Naive B cell (primary cell): ENCODE results near the gene ERGIC2. TPM values are rescaled to one million over a fixed set of nuclear protein-coding genes. Genes with fewer than 3 reads are reported as not detected.
"Not testable (repeated sequence)": the region's sequence is repeated elsewhere in the genome, so short reads cannot be mapped to it uniquely, and the experiment has no call there.

Source experiments
- ATAC-seq, 2 donors: fragments of 150-1000 bp; cut with Tn5 transposase; 2 replicates each; pipeline ENCODE4 v1.10.0; 2021; ENCODE audit warnings: low read depth in 2 of 2, mild to moderate bottlenecking in 2 of 2, moderate library complexity in 2 of 2
- DNase-seq: peaks from one replicate; pipeline ENCODE4 v3.0.0; 2022
- H3K27ac Mint-ChIP-seq, 6 donors: one replicate each; pipeline ENCODE4 v1.8.0; 2020 to 2022; ENCODE audit warnings: mild to moderate bottlenecking in 6 of 6, mixed read lengths in 6 of 6, moderate library complexity in 5 of 6, inconsistent platforms in 2 of 6
- H3K27me3 Mint-ChIP-seq, 3 donors: one replicate each; pipeline ENCODE4 v1.8.0; 2021 to 2022; ENCODE audit warnings: mixed read lengths in 3 of 3, mild to moderate bottlenecking in 1 of 3
- H3K36me3 Mint-ChIP-seq, 2 donors: one replicate each; pipeline ENCODE4 v1.8.0; 2020 to 2022; ENCODE audit warnings: mixed read lengths in 2 of 2, inconsistent platforms in 1 of 2, mild to moderate bottlenecking in 1 of 2
- H3K4me1 Mint-ChIP-seq, 3 donors: one replicate each; pipeline ENCODE4 v1.8.0; 2020 to 2022; ENCODE audit warnings: mixed read lengths in 3 of 3, inconsistent platforms in 1 of 3, mild to moderate bottlenecking in 1 of 3, moderate library complexity in 1 of 3
- H3K4me3 Mint-ChIP-seq, 8 donors: one replicate each; pipeline ENCODE4 v1.8.0; 2020 to 2022; ENCODE audit warnings: mild to moderate bottlenecking in 8 of 8, mixed read lengths in 8 of 8, moderate library complexity in 8 of 8, inconsistent platforms in 2 of 8
- H3K9me3 Mint-ChIP-seq, 7 donors: one replicate each; pipeline ENCODE4 v1.8.0; 2020 to 2022; ENCODE audit warnings: mixed read lengths in 7 of 7, mild to moderate bottlenecking in 5 of 7, inconsistent platforms in 2 of 7, moderate library complexity in 1 of 7
- polyA plus RNA-seq, 6 donors: library from polyadenylated mRNA; unstranded; fragments of 300-500 nt; fragmentation: Illumina TruSeq; gene quantifications; one replicate each; pipeline ENCODE4 v1.2.3, GENCODE V29; 2021; ENCODE audit warnings: low read depth in 6 of 6

Gene ERGIC2
- polyA plus RNA-seq, 6 donors from 2014 or later, result 37.7 to 71.2 (median 60.5) TPM

DNA sequence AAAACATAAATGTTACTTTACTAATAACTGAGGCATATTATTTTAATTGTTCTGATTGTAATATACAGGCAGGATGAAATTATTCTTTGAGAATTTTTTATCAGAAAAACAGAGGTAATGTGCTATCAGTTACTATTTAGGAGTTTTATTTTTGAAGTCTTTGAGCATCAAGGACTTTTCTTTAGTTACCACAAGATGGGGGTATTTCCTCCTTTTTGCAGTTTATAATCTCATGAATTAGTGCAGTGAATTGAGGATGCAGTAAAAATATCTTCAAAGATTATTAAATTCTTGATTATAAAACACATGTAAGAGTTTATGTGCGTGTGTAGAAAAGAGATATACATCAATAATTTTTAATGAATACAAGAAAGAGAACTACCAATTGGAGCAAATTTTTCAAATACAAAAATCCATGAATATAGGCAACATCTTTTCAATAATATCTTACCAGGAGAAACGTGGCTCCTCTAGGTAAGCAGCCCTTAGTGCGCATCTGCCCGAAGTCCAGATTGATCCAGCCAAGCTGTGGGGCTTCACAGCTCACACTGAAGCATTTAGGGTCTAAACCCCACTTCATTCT, 71.6 kb downstream of the ERGIC2 start:
- no peak for DNase-seq
- no peaks in the 10 kb centered on the region for H3K9me3 Mint-ChIP-seq
- H3K4me3 Mint-ChIP-seq, result no peak overlapping the region
- H3K36me3 Mint-ChIP-seq, result no peaks in the 10 kb centered on the region
- H3K4me1 Mint-ChIP-seq, result no peaks in the 10 kb centered on the region
- ATAC-seq, result no peak
- H3K27ac Mint-ChIP-seq, result no peak overlapping the region
- H3K27me3 Mint-ChIP-seq, result no peaks in the 10 kb centered on the region

DNA sequence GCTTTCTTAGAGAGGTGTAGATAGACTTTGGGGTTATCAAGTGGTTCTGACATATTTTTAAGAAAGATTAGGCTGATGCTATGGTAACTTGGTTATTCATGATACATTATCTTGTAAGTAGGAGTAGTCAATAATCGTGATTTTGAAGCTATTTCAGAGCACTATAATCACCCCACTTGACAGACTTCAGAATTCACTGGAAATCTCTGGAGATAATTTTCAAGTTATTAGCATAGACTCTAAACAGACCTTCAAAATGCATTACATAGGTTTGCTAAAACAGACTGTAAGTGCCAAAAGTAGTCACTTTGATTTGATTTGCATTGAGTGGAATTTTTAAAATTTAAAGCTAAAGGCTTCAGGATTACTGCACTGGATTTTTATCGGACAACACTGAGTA, 74.3 kb downstream of the ERGIC2 start:
- ATAC-seq (no peak), DNase-seq (no peak)
- H3K4me1 Mint-ChIP-seq, result no peaks in the 10 kb centered on the region
- H3K4me3 Mint-ChIP-seq, result no peak overlapping the region
- no peaks in the 10 kb centered on the region for H3K36me3 Mint-ChIP-seq
- H3K27me3 Mint-ChIP-seq, result no peaks in the 10 kb centered on the region
- H3K27ac Mint-ChIP-seq, result no peak overlapping the region
- H3K9me3 Mint-ChIP-seq, result no peaks in the 10 kb centered on the region

DNA sequence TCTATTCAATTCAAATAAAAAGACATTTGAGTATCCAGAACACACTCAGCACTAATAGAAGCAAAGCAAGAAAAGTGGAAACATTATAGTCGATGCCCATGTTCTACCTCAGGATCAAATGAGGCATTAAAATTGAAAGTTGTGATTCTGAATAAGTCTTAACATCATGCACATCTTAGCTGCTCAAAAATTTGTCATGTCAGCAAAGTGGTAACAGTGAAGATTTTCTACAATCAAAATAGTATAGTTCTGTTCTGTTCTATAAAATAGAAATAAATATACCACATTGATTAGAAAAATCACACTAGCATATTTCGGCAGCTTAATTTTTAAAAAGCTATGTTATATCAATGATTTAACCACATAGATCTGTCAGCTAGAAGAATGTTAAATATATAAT, 74.7 kb downstream of the ERGIC2 start:
- DNase-seq, result no peak
- H3K27me3 Mint-ChIP-seq, result no peaks in the 10 kb centered on the region
- no peaks in the 10 kb centered on the region for H3K9me3 Mint-ChIP-seq
- ATAC-seq, result no peak
- H3K4me1 Mint-ChIP-seq, result no peaks in the 10 kb centered on the region
- H3K27ac Mint-ChIP-seq, result no peak overlapping the region
- no peaks in the 10 kb centered on the region for H3K36me3 Mint-ChIP-seq
- no peak overlapping the region for H3K4me3 Mint-ChIP-seq

DNA sequence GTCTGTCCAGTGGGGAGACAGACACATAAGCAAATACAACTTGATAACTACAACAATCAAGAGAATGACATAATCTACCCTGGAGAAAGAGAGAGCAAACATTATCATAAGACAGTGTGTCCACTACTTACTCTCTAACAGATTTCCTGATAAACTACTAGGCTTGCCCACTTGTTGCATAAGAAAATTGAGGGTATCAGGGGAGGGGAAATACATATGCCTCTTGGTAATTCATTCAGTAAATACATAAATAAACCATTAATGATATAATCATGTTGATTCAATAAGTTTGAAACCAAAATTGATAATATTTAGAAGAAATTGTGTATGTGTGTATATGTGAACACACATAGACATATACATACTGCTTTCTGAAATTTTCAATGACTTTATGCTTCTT, 76.6 kb downstream of the ERGIC2 start:
- no peak overlapping the region for H3K4me3 Mint-ChIP-seq
- H3K9me3 Mint-ChIP-seq, result no peaks in the 10 kb centered on the region
- ATAC-seq, result no peak
- peaks cover 0 to 6% (median 4%) of the 10 kb centered on the region in 3 donors for H3K4me1 Mint-ChIP-seq
- DNase-seq, result no peak
- H3K36me3 Mint-ChIP-seq, result no peaks in the 10 kb centered on the region
- H3K27ac Mint-ChIP-seq, result no peak overlapping the region
- H3K27me3 Mint-ChIP-seq, result no peaks in the 10 kb centered on the region

DNA sequence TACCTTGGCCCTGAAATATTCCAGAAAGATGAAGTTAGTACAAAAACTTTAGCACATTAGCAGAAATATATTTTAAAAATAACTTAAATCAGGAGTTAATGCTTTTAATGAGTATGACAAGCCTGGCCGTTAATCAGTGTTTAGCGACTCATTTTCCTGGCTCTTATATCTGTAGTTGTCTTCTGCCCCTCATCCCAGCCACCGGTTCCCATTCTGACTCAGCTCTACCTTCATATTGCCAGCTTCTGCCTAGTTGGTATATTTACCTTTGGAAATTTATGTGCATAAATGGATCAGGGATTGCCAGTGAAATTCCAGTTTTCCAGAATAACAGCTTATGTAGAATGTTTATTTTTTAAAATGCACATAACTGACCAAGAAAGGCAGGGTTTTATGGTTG, 79.9 kb downstream of the ERGIC2 start:
- no peaks in the 10 kb centered on the region for H3K36me3 Mint-ChIP-seq
- ATAC-seq, result no peak
- no peak for DNase-seq
- H3K9me3 Mint-ChIP-seq, result no peaks in the 10 kb centered on the region
- no peak overlapping the region for H3K4me3 Mint-ChIP-seq
- peaks cover 0 to 7% (median 5%) of the 10 kb centered on the region in 3 donors for H3K4me1 Mint-ChIP-seq
- H3K27me3 Mint-ChIP-seq, result no peaks in the 10 kb centered on the region
- H3K27ac Mint-ChIP-seq, result peak overlapping the region in 2 of 6 donors; percentile 17 to 23

DNA sequence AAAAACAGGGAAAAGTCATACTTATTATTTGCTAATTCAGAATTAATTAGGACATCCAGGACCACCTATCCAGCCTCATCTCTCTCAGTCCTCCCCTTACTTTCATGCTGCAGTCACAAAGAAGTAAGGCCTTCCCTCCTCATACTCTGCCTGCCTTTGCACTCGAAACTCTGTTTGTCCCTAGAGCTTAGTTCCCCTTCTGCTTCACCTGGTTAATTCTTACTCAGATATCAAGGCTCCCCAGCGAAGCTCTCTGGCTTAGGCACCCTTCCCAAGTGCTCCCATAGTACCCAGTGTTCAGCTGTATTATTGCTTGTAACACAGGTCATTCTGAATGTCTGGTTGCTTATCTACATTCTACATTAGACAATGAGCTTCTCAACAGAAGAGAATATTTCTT, 81.3 kb downstream of the ERGIC2 start:
- Mint-ChIP-seq H3K36me3 (no peaks in the 10 kb centered on the region), H3K27ac (no peak overlapping the region), H3K27me3 (no peaks in the 10 kb centered on the region), H3K4me1 (peaks cover 0 to 7% (median 5%) of the 10 kb centered on the region in 3 donors), H3K4me3 (no peak overlapping the region), H3K9me3 (no peaks in the 10 kb centered on the region)
- peak in 1 of 2 donors; percentile 49 for ATAC-seq
- no peak for DNase-seq

DNA sequence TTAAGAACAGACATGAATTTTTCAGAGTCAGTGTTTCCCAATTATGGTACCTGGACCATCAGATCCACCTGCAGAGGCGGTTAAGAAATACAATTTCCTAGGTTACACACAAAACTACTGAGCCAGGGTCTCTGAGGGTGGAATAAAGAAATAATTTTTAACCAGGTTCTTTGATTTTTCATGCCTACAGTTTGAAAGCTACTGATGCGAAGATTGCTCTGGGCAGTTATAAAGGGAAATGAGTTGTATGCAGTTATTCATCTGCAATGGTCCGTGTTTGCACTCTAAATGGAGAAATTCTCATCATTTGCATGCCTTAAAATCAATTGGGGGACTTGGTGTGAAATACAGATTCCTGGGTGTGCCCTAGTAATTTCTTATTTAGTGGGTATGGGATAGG, 89.7 kb downstream of the ERGIC2 start:
- Mint-ChIP-seq H3K9me3 (peaks cover 0 to 13% (median 9%) of the 10 kb centered on the region in 7 donors), H3K36me3 (peaks cover 0 to 8% of the 10 kb centered on the region in 2 donors), H3K27me3 (no peaks in the 10 kb centered on the region), H3K27ac (no peak overlapping the region), H3K4me3 (no peak overlapping the region), H3K4me1 (no peaks in the 10 kb centered on the region)
- DNase-seq, result no peak
- ATAC-seq, result no peak

DNA sequence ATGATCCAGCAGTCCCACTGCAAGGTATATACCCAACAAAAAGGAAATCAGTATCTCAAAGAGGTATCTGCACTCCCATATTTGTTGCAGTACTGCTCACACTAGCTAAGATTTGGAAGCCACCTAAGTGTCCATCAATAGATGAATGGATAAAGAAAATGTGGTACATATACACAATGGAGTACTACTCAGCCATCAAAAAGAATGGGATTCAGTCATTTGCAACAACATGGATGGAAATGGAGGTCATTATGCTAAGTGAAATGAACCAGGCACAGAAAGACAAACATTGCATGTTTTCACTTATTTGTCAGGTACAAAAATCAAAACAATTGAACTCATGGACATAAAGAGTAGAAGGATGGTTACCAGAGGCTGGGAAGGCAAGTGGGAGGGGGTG, 90.5 kb downstream of the ERGIC2 start:
- H3K27me3 Mint-ChIP-seq, H3K27ac Mint-ChIP-seq, ATAC-seq, H3K4me3 Mint-ChIP-seq, H3K4me1 Mint-ChIP-seq, H3K36me3 Mint-ChIP-seq, DNase-seq: not testable (repeated sequence)
- peaks cover 0 to 13% (median 9%) of the 10 kb centered on the region in 7 donors for H3K9me3 Mint-ChIP-seq

DNA sequence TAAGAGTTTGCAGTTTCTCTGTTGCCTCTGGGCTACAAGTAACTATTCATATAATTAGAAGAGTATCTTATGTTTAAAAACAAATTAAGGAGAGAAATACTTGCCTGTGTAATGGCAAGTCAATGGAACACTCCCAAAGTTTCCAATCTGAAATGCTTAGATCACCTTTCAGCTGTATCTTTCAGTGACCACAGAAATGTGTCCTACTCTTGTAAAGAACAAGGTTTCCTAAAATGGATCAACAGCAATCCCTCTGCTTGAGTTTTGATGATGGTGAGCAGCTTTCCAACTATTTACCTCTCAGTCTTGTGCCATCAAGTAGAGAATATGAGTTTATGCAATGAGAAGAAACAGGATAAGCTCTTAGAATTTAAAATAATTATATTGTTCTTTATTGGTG, 92.9 kb downstream of the ERGIC2 start:
- ATAC-seq, result no peak
- no peaks in the 10 kb centered on the region for H3K27me3 Mint-ChIP-seq
- H3K4me3 Mint-ChIP-seq, result no peak overlapping the region
- peaks cover 5 to 8% of the 10 kb centered on the region in 2 donors for H3K36me3 Mint-ChIP-seq
- H3K9me3 Mint-ChIP-seq, result peaks cover 0 to 13% (median 9%) of the 10 kb centered on the region in 7 donors
- H3K4me1 Mint-ChIP-seq, result no peaks in the 10 kb centered on the region
- no peak overlapping the region for H3K27ac Mint-ChIP-seq
- DNase-seq, result no peak

DNA sequence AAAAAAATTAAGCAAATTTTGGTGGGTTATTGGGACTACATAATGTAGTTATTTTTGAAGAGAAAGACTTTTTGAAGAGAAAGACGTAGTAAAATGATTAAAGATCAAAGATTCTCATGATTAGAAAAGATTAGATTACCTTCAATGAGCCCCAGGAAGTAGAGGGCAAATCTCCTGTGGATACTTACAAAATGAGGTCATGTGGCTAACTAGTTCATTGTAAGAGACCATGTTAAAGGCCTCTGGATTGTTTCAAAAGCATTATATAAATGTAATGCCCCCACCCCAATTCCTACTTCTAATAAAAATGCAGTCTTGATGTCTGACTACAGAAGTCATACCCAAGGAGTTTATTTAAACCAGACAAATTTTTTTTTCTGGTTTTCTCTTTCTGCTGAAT, 93.3 kb downstream of the ERGIC2 start:
- ATAC-seq (no peak), DNase-seq (no peak)
- no peaks in the 10 kb centered on the region for H3K27me3 Mint-ChIP-seq
- peaks cover 0 to 13% (median 9%) of the 10 kb centered on the region in 7 donors for H3K9me3 Mint-ChIP-seq
- H3K27ac Mint-ChIP-seq, result no peak overlapping the region
- H3K4me1 Mint-ChIP-seq, result no peaks in the 10 kb centered on the region
- H3K36me3 Mint-ChIP-seq, result peaks cover 5 to 8% of the 10 kb centered on the region in 2 donors
- H3K4me3 Mint-ChIP-seq, result no peak overlapping the region

Other genes starting within 250 kb of the ERGIC2 start
- gene FAR2, start 231.9 kb downstream of the ERGIC2 start, polyA plus RNA-seq, result 1 to 10 TPM in 1 of 6 donors, under 1 TPM in 3, not detected in 2; 0.23 to 1.0 (median 0.81) TPM
- not detected for gene OVCH1, start 116.5 kb upstream of the ERGIC2 start, polyA plus RNA-seq